HuH-7 (cell line): Measurements from ENCODE around the gene FAM3A.

Experiments used
- DNase-seq: peaks from one replicate; pipeline ENCODE4 v3.0.0; 2011; ENCODE audit warnings: low spot score

The FAM3A gene

DNA sequence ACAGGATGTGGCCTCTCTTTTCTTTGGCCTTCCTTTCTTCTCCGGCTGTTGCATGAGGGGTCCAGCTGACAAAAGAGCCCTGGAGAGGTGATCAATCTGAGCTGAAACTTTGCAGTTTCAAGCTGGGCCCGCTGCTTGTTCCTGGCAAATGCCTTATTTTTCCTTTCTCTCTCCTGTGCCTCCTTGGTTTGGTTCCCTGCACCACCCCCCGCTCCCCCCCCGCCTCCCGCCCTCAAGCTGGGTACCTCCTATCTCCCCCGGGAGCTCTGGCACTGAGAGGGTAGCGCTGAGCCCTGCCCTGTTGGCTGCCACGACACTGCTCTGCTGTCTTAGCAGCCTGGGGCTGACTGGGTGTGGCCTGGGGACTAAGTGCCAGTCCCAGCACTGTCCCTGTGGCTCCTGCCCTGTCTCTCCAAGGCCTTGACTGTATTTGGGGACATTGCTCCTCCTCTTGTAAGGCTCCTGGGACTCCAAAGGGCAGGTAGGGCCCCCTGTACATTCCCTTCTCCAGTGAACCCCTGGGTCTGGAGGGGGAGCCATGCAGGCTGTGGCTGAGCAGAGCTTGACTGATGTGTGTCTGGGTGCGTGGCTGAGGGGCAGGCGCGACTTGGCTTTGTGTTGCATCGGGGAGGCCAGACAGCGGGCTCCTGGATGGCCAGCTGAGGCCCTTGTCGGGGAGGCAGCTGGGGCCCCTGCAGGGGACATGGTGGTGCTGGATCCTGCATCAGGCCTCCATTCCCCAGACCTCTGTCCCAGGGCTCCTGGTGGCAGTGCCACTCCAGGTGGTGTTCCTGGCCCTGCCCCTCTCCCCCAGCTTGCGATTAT, 56.9 kb downstream of the FAM3A start:
- DNase-seq = peak; percentile 44

DNA sequence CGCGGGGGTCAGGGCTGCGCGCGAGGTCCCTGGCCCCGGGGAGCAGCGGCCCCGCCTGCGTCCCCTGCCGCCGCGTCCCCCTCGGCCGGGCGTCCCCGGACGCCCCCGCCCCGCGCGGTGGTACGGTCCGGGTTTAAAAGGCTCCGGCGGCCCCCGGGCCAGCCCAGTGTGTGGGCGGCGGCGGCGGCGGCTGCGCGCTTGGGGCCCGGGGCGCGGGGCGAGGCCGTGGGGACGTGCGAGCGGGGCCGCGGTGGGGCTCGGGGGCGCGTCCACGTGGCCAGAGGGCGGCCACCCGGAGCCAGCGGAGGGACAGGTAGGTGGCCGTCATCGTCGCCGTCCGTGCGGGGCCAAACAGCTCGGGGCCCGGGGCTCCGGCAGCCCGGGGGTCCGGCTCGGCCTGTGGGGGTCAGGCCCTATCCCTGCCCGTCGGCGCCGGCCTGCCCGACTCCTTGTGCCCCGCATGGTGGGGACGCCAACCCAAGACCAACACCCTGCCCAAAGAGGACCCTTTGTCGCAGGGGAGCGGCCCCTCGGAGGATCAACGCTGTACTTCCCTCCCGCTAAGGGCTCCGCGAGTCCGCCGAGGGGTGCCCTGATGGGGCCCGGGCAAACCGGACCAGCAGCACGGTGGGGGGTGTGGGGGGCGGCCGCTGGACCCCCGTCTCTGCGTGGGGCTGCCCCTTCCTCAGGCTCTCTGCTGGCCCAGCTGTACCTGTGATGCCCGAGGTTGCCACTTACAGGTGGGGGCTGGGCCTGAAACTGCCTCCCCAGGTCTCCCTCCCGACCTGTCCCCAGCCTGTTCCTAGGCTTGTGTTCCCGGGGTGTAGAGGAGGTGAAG, 57.7 kb downstream of the FAM3A start, which contains the start of gene PLXNA3:
Gene PLXNA3 (plus strand): TSS at position 166 of the 838 bp plus-strand sequence. CDS start 1,903 bp downstream, outside the sequence.
- peak; percentile 46 for DNase-seq

DNA sequence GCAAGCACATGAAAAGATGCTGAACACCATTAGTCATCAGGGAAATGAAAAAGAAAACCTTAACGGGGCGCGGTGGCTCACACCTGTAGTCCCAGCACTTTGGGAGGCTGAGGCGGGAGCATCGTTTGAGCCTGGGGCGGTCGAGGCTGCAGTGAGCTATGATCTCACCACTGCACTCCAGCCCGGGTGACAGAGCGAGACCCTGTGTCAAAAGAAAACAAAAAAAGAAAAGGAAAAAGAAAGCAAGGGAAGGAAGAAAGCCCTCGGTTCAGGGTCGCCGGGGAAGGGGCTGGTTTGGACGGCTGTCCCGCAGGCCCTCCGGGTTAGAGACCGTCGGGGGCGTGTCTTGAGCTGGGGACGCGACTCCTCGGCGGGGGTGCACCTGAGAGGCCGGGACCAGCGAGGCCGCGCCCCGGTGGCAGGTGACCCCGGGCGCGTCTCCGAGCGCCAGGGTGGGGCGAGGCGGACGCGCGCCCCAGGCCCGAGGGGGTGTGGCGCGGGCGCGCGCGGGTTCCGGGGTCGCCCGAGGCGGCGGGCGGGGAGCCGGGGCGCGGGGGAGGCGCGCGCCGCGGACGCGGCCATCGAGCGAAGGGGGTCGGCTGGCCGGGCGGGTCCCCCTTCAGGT, 58.4 kb downstream of the FAM3A start:
- DNase-seq = peak; percentile 71
